Activated CD8-positive, alpha-beta T cell treated with anti-CD3 and anti-CD28 coated beads, Interleukin-2, amount 10 ng/mL, durations not matched to agents 7 days and 5 days (primary cell): ENCODE data around the gene AHDC1. TPM values are rescaled to one million over a fixed set of nuclear protein-coding genes. Genes with fewer than 3 reads are reported as not detected.
"Not testable (repeated sequence)": the region's sequence is repeated elsewhere in the genome, so short reads cannot be mapped to it uniquely, and the experiment has no call there.

Experiments used
- ATAC-seq: fragments of 150-1000 bp; cut with Tn5 transposase; one replicate; pipeline ENCODE4 v1.10.0; 2021; ENCODE audit warnings: moderate library complexity
- CTCF ChIA-PET: fragments of 350-600 bp; sonication (Branson Sonifier 250); formaldehyde crosslinking; loops from one replicate; lab custom pipeline; 2021; ENCODE audit warnings: antibody characterized with exemption; lab: Charles Lee
- POLR2A ChIA-PET: fragments of 350-600 bp; sonication (Branson Sonifier 250); formaldehyde crosslinking; loops from one replicate; lab custom pipeline; 2021; ENCODE audit warnings: antibody characterized with exemption; lab: Charles Lee
- DNase-seq: peaks from one replicate; pipeline ENCODE4 v3.0.0-alpha.2; 2020
- H3K27ac Mint-ChIP-seq: one replicate; pipeline ENCODE4 v1.8.0; 2021; ENCODE audit warnings: mild to moderate bottlenecking, mixed read lengths
- H3K27me3 Mint-ChIP-seq: one replicate; pipeline ENCODE4 v1.8.0; 2021; ENCODE audit warnings: low read depth, mixed read lengths
- H3K36me3 Mint-ChIP-seq: one replicate; pipeline ENCODE4 v1.8.0; 2021; ENCODE audit warnings: low read depth, mixed read lengths
- H3K4me1 Mint-ChIP-seq: one replicate; pipeline ENCODE4 v1.8.0; 2021; ENCODE audit warnings: low read depth, mixed read lengths
- H3K4me3 Mint-ChIP-seq: one replicate; pipeline ENCODE4 v1.8.0; 2021; ENCODE audit warnings: mild to moderate bottlenecking, mixed read lengths
- H3K9me3 Mint-ChIP-seq: one replicate; pipeline ENCODE4 v1.8.0; 2022; ENCODE audit warnings: mixed read lengths; ENCODE audit not compliant: insufficient read depth
- total RNA-seq, 2 experiments: library from RNA; stranded (reverse); gene quantifications; one replicate each; pipeline ENCODE4 v1.2.3, GENCODE V29; 2021

AHDC1 gene
- total RNA-seq, 2 experiments from 2014 or later = 20.9 to 22.7 TPM

- ATAC-seq (no peak), DNase-seq (no peak)
- POLR2A ChIA-PET = no interaction called here
- Mint-ChIP-seq H3K27ac (no peak overlapping the region), H3K9me3 (no peaks in the 10 kb centered on the region), H3K4me3 (no peak overlapping the region), H3K4me1 (peaks cover 17% of the 10 kb centered on the region), H3K27me3 (no peaks in the 10 kb centered on the region), H3K36me3 (no peaks in the 10 kb centered on the region)
- CTCF ChIA-PET = no interaction called here
These were observed 90.0 kb downstream of the AHDC1 start for GRCh38 chr1:27513958-27514357.

GRCh38 chr1:27513528-27513927 lies 90.4 kb downstream of the AHDC1 start:
- peaks cover 13% of the 10 kb centered on the region for H3K4me1 Mint-ChIP-seq
- H3K27ac Mint-ChIP-seq = no peak overlapping the region
- H3K36me3 Mint-ChIP-seq = no peaks in the 10 kb centered on the region
- no peaks in the 10 kb centered on the region for H3K9me3 Mint-ChIP-seq
- POLR2A ChIA-PET = no interaction called here
- H3K4me3 Mint-ChIP-seq = no peak overlapping the region
- no peak for DNase-seq
- no peak for ATAC-seq
- CTCF ChIA-PET = no interaction called here
- H3K27me3 Mint-ChIP-seq = no peaks in the 10 kb centered on the region

GRCh38 chr1:27509127-27510080 lies 94.5 kb downstream of the AHDC1 start:
- H3K36me3 Mint-ChIP-seq = no peaks in the 10 kb centered on the region
- H3K4me1 Mint-ChIP-seq = peaks cover 4% of the 10 kb centered on the region
- CTCF ChIA-PET = interaction anchor here (0.9 to 2.5 kb wide), 3 partner anchors 14 to 47 kb away, joined by 3 to 6 read pairs (median 4); no protein-coding TSS in a partner anchor
- POLR2A ChIA-PET = interaction anchor here (1.3 kb wide), 1 partner anchor 19 kb away, joined by 5 read pairs; the partner anchor contains the start of gene WASF2
- no peaks in the 10 kb centered on the region for H3K9me3 Mint-ChIP-seq
- DNase-seq (no peak), ATAC-seq (no peak)
- no peaks in the 10 kb centered on the region for H3K27me3 Mint-ChIP-seq
- no peak overlapping the region for H3K4me3 Mint-ChIP-seq
- no peak overlapping the region for H3K27ac Mint-ChIP-seq

DNA sequence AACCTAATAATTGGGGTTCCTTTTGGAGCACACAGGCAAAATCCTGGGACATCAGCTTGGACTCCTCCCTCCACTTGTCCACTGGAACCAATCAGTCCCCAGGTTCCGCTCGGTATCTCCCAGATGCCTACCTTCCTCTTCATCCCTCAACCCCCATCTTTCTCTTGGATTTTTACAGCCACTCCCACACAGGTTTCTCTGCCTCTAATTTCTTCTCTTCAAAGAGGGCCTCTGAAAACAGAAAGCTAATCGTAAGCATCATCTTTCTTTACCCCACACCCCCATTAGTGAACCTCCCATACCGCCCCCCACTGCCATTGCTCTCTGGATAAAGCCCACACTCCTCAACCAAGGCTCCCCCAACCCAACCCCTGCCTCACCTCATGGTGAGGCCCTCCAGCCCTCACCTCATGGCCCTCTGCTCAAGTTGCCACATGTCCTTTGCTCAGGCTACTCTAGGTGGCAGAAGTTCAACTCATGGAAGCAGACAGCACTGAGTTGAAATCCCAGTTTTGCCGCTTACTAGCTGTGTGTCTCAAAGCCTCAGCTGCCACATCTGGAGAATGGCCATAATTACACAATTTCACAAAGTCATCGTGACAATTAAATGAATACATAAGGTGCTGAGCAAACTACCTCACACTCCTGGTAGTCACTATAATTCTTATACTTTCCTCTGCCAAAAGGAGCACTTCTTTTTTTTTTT lies 95.8 kb downstream of the AHDC1 start:
- no peak overlapping the region for H3K27ac Mint-ChIP-seq
- ChIA-PET POLR2A (interaction anchor here (1.0 to 1.3 kb wide), 2 partner anchors 14 to 18 kb away, joined by 4 to 5 read pairs; partner anchors contain the start of gene WASF2), CTCF (interaction anchor here (1.4 to 2.5 kb wide), 2 partner anchors 15 to 49 kb away, joined by 4 to 6 read pairs; no protein-coding TSS in a partner anchor)
- DNase-seq = no peak
- ATAC-seq = no peak
- no peak overlapping the region for H3K4me3 Mint-ChIP-seq
- H3K4me1 Mint-ChIP-seq = no peaks in the 10 kb centered on the region
- no peaks in the 10 kb centered on the region for H3K36me3 Mint-ChIP-seq
- H3K9me3 Mint-ChIP-seq = no peaks in the 10 kb centered on the region
- no peaks in the 10 kb centered on the region for H3K27me3 Mint-ChIP-seq

- POLR2A ChIA-PET = no interaction called here
- H3K27ac Mint-ChIP-seq = no peak overlapping the region
- CTCF ChIA-PET = interaction anchor here (1.8 to 2.5 kb wide), 2 partner anchors 16 to 104 kb away, joined by 4 to 6 read pairs; no protein-coding TSS in a partner anchor
- no peaks in the 10 kb centered on the region for H3K4me1 Mint-ChIP-seq
- H3K4me3 Mint-ChIP-seq = no peak overlapping the region
- H3K36me3 Mint-ChIP-seq = no peaks in the 10 kb centered on the region
- ATAC-seq (no peak), DNase-seq (no peak)
- H3K27me3 Mint-ChIP-seq = no peaks in the 10 kb centered on the region
- no peaks in the 10 kb centered on the region for H3K9me3 Mint-ChIP-seq
These were observed 97.2 kb downstream of the AHDC1 start for GRCh38 chr1:27506703-27507102.

- ChIA-PET CTCF (interaction anchor here (0.6 kb wide), 1 partner anchor 89 kb away, joined by 3 read pairs; no protein-coding TSS in a partner anchor), POLR2A (no interaction called here)
- no peak overlapping the region for H3K27ac Mint-ChIP-seq
- no peaks in the 10 kb centered on the region for H3K4me1 Mint-ChIP-seq
- H3K27me3 Mint-ChIP-seq = no peaks in the 10 kb centered on the region
- H3K36me3 Mint-ChIP-seq = no peaks in the 10 kb centered on the region
- DNase-seq (no peak), ATAC-seq (no peak)
- H3K4me3 Mint-ChIP-seq = no peak overlapping the region
- no peaks in the 10 kb centered on the region for H3K9me3 Mint-ChIP-seq
These were observed 98.6 kb downstream of the AHDC1 start for GRCh38 chr1:27505420-27505680.

- CTCF ChIA-PET = no interaction called here
- H3K27ac Mint-ChIP-seq = no peak overlapping the region
- H3K9me3 Mint-ChIP-seq = no peaks in the 10 kb centered on the region
- H3K4me1 Mint-ChIP-seq = no peaks in the 10 kb centered on the region
- POLR2A ChIA-PET = no interaction called here
- ATAC-seq = no peak
- H3K4me3 Mint-ChIP-seq = no peak overlapping the region
- no peaks in the 10 kb centered on the region for H3K36me3 Mint-ChIP-seq
- H3K27me3 Mint-ChIP-seq = no peaks in the 10 kb centered on the region
- DNase-seq = no peak
These were observed 99.1 kb downstream of the AHDC1 start for GRCh38 chr1:27504588-27505419.

DNA sequence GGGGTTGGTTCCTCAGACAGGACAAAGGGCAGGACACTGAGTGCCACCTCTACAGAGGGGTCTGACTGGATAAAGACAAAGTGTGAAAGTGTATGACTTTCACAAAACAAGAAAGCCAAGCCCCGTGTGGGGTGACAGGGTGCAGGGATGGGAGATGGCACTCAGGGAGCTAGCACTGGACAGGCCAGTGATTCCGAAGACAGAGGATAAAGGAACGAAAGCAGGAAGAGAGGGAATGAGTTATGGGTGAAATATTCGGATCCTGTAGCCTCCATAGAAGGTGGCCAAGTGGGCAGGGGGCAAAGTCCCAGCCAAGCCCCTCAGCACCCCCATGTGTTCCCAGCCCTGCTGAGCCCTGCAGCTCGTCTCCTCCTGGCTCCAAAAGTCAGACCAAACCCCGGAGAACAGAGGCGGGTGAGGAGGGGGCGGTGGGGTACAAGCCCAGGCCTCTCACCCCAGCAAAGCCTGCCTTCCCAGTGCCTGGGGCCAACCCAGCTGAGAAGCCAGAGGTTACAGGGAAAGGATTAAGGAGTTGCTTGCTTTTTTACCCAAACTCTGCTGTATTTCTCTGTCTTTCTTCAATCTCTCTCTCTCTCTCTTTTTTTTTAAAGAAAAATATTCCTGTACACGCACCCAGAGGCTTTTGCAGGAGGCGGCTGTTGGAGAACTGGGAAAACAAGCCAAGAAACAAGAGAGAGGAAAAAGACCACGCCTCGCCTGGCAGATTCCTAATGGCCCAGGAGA lies 99.9 kb downstream of the AHDC1 start:
- CTCF ChIA-PET = no interaction called here
- H3K4me1 Mint-ChIP-seq = no peaks in the 10 kb centered on the region
- no peak overlapping the region for H3K4me3 Mint-ChIP-seq
- ATAC-seq (no peak), DNase-seq (no peak)
- H3K27ac Mint-ChIP-seq = no peak overlapping the region
- H3K36me3 Mint-ChIP-seq = no peaks in the 10 kb centered on the region
- no peaks in the 10 kb centered on the region for H3K9me3 Mint-ChIP-seq
- H3K27me3 Mint-ChIP-seq = no peaks in the 10 kb centered on the region
- POLR2A ChIA-PET = no interaction called here

DNA sequence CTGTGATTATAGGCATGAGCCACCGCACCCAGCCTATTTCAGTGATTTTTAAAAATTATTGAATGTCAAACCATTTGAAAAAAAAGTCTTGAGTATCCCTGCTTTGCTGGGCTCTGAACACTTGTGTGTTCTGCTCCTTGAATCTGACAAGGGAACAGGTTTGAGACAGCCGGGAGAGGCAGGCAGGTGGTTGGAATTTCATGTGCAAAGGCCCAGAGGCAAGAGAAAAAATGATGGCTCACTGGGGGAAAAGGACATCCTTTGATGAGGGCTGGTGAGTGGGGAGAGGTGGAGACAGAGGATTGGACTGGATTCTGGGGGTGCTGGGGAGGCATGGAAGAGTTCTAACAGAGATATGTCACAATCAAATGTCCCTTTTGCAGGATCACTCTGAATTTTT lies 100.9 kb downstream of the AHDC1 start:
- ATAC-seq = no peak
- Mint-ChIP-seq H3K27ac (no peak overlapping the region), H3K36me3 (no peaks in the 10 kb centered on the region), H3K4me3 (no peak overlapping the region), H3K4me1 (no peaks in the 10 kb centered on the region), H3K9me3 (no peaks in the 10 kb centered on the region), H3K27me3 (no peaks in the 10 kb centered on the region)
- CTCF ChIA-PET = no interaction called here
- DNase-seq = no peak
- POLR2A ChIA-PET = no interaction called here

DNA sequence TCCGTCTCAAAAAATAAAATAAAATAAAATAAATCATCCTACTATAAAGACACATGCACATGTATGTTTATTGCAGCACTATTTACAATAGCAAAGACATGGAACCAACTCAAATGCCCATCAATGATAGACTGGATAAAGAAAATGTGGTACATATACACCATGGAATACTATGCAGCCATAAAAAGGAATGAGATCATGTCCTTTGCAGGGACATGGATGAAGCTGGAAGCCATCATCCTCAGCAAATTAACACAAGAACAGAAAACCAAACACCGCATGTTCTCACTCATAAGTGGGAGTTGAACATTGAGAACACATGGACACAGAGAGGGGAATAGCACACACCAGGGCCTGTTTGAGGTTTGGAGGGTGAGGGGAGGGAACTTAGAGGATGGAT lies 102.8 kb downstream of the AHDC1 start:
- POLR2A ChIA-PET, H3K4me1 Mint-ChIP-seq, H3K4me3 Mint-ChIP-seq, H3K27ac Mint-ChIP-seq, CTCF ChIA-PET, H3K27me3 Mint-ChIP-seq, ATAC-seq, DNase-seq, H3K36me3 Mint-ChIP-seq, H3K9me3 Mint-ChIP-seq: not testable (repeated sequence)

GRCh38 chr1:27499142-27499541 lies 104.8 kb downstream of the AHDC1 start:
- Mint-ChIP-seq H3K27me3 (no peaks in the 10 kb centered on the region), H3K36me3 (no peaks in the 10 kb centered on the region), H3K4me1 (no peaks in the 10 kb centered on the region), H3K9me3 (no peaks in the 10 kb centered on the region), H3K4me3 (no peak overlapping the region), H3K27ac (no peak overlapping the region)
- ATAC-seq (no peak), DNase-seq (no peak)
- ChIA-PET POLR2A (no interaction called here), CTCF (no interaction called here)
